ENCODE measurements around the gene SIRT7.

The SIRT7 gene

GRCh38 chr17:81944858-81945257 is 26.9 kb upstream of the SIRT7 start:
- no peak overlapping the region for H3K4me3 ChIP-seq (ENCODE audit: low read depth, low read length)
- DNase-seq (ENCODE audit: low read depth) = no peak
- no peak for TF ChIP-seq CTCF (IDR thresholded peaks at IDR 0.05; ENCODE audit: insufficient read depth, low read depth, low read length, missing control alignments)

- no peak for DNase-seq (ENCODE audit: low read depth)
- no peak overlapping the region for H3K4me3 ChIP-seq (ENCODE audit: low read depth, low read length)
These were observed 24.2 kb upstream of the SIRT7 start for GRCh38 chr17:81942167-81942553.

GRCh38 chr17:81941484-81942166 is 23.6 kb upstream of the SIRT7 start:
- no peak for DNase-seq (ENCODE audit: low read depth)
- H3K4me3 ChIP-seq (ENCODE audit: low read depth, low read length) = no peak overlapping the region
- TF ChIP-seq CTCF (IDR thresholded peaks at IDR 0.05; ENCODE audit: insufficient read depth, low read depth, low read length, missing control alignments) = no peak

More at GRCh38 chr17:81942167-81942553, 24.2 kb upstream of the SIRT7 start:
- TF ChIP-seq CTCF (IDR thresholded peaks at IDR 0.05; ENCODE audit: insufficient read depth, low read depth, low read length, missing control alignments) = no peak

GRCh38 chr17:81940538-81941483 is 22.8 kb upstream of the SIRT7 start:
- H3K4me3 ChIP-seq (ENCODE audit: low read depth, low read length) = no peak overlapping the region
- no peak for TF ChIP-seq CTCF (IDR thresholded peaks at IDR 0.05; ENCODE audit: insufficient read depth, low read depth, low read length, missing control alignments)
- no peak for DNase-seq (ENCODE audit: low read depth)

- no peak for DNase-seq (ENCODE audit: low read depth)
- TF ChIP-seq CTCF (IDR thresholded peaks at IDR 0.05; ENCODE audit: insufficient read depth, low read depth, low read length, missing control alignments) = no peak
- H3K4me3 ChIP-seq (ENCODE audit: low read depth, low read length) = no peak overlapping the region
These were observed 22.0 kb upstream of the SIRT7 start for GRCh38 chr17:81939881-81940385.

- H3K4me3 ChIP-seq (ENCODE audit: low read depth, low read length) = no peak overlapping the region
- no peak for DNase-seq (ENCODE audit: low read depth)
- TF ChIP-seq CTCF (IDR thresholded peaks at IDR 0.05; ENCODE audit: insufficient read depth, low read depth, low read length, missing control alignments) = no peak
These were observed 21.2 kb upstream of the SIRT7 start for GRCh38 chr17:81939218-81939617.

Measured in GM12865 (cell line).